GM12874 (cell line): ENCODE results near the gene ANKH.

Source experiments
- TF ChIP-seq, protein P1 (sequence below): IDR thresholded peaks from 2 replicates; pipeline ENCODE4 v1.5.1; 2011; ENCODE audit warnings: low read depth, mild to moderate bottlenecking, control low read depth, low read length, moderate library complexity; ENCODE audit not compliant: insufficient read depth

The ANKH gene

DNA sequence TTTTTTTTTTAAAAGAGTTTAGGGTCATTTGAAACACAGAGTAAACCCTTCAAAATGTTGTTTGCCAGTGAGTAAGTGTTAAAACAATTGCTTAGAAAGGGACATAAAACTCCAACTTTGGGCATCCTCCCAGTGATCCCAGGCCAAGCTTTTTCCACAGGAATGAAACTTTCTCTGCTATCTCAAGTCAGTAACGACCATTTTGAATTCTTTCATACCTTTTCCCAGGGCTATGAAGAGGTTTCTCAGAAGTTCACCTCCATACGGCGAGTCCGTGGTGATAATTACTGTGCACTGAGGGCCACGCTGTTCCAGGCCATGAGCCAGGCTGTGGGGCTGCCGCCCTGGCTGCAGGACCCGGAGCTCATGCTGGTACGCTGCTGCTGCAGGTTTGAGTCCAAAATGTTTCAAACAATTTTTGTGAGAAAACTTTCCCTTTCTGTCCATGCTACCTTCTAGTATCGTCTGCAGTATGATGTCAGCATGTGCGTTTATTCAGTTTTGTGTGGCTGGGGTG, 190.3 kb downstream of the ANKH start:
- TF ChIP-seq, protein P1, sequence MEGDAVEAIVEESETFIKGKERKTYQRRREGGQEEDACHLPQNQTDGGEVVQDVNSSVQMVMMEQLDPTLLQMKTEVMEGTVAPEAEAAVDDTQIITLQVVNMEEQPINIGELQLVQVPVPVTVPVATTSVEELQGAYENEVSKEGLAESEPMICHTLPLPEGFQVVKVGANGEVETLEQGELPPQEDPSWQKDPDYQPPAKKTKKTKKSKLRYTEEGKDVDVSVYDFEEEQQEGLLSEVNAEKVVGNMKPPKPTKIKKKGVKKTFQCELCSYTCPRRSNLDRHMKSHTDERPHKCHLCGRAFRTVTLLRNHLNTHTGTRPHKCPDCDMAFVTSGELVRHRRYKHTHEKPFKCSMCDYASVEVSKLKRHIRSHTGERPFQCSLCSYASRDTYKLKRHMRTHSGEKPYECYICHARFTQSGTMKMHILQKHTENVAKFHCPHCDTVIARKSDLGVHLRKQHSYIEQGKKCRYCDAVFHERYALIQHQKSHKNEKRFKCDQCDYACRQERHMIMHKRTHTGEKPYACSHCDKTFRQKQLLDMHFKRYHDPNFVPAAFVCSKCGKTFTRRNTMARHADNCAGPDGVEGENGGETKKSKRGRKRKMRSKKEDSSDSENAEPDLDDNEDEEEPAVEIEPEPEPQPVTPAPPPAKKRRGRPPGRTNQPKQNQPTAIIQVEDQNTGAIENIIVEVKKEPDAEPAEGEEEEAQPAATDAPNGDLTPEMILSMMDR: no peak

DNA sequence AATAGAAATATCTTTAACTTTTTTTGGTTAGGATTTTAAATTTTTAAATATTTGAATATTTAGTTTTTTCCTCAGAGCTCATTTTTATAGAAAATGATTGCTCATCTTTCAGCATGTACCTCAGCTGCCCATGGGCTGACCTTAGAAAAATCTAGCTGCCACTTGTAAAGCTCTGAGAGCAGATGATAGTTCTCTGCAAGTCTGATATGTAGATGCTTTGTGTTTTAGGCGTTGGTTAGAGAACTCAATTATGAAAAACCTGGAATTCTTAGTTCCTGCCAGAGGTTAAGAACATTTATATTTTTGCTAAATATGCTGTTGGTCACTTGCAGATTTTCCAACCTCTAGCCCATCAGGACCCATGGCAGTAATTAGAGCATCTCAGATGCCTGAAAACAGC, 192.0 kb downstream of the ANKH start:
- TF ChIP-seq, protein P1: no peak

DNA sequence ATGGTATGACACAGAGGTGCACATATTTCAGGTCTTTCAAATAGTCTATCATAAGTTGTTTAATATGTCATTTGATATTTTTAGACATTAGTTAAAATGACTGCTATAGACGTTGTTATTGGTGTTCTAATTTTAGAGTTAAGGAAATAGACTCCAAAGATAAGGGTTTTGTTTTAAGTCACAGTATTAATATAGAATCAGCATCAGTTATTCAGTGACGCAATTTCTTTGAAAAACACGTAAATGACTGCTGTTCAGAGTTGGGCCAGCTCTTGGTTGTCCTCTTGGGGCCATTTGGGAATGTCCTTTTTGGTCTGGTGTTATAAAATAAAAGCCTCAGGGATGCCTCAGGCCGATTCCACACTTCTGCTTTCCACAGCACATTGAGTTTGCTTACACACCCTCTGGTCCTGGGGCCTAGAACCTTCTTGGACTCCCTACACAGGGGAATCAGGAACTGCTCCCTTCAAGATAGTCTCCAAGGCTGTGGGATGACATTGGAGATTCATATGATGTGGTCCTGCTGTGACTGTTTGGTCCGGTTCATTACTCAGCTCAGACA, 192.7 kb downstream of the ANKH start:
- TF ChIP-seq, protein P1: no peak

DNA sequence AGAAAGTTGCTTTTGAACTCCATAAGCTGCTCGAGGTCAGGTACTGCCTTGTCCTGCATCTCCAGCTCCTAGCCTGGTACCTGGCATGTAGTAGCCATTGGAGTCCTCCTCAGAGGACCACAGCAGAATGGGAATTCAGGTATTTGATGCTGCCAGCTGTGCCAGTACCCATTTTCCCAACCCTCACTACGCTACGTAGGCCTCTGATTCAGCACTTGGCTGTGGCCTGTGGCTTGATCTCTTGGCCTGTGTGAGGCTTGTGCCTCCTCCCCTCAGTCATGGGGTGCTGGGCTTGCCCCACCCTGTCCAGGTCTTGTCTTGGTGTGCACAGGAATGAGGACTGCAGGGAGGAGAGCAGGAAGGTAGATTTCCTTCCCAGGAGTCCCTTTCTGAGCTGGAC, 195.3 kb downstream of the ANKH start:
- TF ChIP-seq, protein P1: no peak

DNA sequence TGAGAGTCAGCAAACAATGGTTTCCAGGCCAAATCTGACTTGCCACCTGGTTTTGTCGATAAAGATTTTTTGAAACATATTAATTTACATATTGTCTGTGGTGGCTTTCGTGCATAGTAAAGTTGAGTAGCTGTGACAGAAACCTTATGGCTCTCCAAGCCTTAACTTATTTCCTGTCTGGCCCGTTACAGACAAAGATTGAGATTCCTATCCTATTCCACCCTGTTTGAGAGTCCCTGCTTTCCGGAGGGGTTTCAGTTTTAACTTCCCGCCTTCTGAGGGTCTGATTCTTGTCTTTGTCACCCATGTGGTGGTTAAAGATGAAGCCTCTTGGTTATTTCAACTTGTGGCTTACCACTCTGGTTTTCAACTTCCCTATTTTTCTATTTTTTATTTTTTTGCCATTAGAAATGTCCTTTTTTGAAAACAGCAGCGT, 195.7 kb downstream of the ANKH start:
- TF ChIP-seq, protein P1: no peak

DNA sequence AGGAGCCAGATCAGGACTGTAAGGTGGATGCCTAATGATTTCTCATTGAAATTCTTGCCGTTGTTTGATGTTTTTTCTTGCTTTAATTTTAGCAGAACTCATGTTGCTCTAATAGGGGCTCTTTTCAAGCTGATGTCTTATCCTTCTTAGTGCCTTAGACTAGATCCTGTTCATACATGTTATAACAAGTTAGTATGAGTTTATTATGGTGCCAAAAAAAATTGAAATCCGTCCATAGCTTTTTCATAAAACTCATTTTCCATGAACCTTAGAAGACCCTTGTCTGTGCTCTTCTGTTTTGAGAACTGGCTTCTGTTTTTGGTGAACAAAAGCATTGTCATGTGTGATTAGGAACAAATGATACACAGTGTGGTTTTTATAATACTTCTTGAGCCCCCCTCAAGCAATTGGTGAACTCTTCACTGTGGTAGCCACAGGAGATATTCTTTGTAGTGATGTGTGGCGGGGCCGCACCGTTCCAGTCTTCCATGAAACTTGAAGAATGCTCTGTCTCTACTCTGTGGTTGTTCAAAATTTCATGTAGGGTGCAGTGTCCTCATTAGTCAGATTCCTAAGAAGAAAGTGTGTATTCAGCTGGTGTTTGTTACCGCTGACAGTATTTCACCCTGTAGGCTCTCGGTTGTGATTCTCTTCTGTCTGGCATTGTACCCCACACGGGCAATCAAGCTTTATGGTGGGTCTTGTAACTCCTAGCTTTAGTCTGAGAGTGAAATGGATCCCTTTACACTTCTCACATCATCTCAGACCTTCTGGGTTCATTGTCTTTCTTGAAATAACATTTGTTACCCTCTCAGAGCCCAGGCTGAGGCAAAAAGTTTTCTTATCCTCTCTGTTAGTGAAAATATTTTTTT, 196.4 kb downstream of the ANKH start:
- TF ChIP-seq, protein P1: no peak

DNA sequence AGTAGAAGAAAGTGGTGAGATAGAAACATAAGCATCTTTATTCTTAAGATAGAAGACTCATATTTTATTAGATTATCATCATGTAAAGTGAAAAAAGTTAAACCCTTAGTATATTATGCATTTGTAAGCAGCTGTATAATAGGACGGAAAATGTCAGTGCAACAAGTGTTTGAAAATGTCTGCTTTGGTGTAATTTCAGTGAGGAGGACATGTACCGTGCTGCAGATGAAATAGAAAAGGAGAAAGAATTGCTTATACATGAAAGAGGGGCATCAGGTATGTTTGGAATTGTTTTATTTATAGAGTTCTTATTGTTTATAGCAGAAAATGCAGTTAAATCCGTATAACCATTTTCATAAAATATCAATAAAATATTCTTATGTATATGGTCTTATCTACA, 198.1 kb downstream of the ANKH start:
- TF ChIP-seq, protein P1: no peak
